Measurements from ENCODE around the gene NCOA1.

DNA sequence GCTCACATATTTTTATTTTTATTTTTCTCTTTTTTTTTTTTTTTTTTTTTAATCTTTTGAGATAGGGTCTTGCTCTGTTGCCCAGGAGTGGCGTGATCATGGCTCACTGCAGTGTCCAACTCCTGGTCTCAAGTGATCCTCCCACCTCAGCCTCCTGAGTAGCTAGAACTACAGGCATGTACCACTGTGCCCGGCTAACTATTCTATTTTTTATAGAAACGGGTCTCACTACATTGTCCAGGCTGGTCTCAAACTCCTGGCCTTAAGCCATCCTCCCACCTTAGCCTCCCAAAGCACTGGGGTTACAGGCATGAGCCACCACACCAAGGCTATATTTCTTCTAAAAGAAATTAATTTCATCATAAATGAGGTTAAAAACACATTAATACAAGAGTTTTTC lies 256.2 kb downstream of the NCOA1 start:
- TF ChIP-seq ZNF530 (tag by site-specific recombination; IDR thresholded peaks at IDR 0.05; ENCODE audit: low read depth) (no peak), ZNF561 (tag by site-specific recombination; IDR thresholded peaks at IDR 0.05; ENCODE audit: borderline replicate concordance) (no peak), YY1 (tag by site-specific recombination; IDR thresholded peaks at IDR 0.05) (no peak), ZNF324 (tag by site-specific recombination; IDR thresholded peaks at IDR 0.05) (no peak), ZNF133 (tag by site-specific recombination; IDR thresholded peaks at IDR 0.05) (no peak), ZNF366 (tag by site-specific recombination; conservative IDR thresholded peaks at IDR 0.05) (no peak), ZNF274 (IDR thresholded peaks at IDR 0.05; ENCODE audit: low read length) (no peak), ZNF274 (tag by site-specific recombination; IDR thresholded peaks at IDR 0.05; ENCODE audit: borderline replicate concordance) (no peak), ZNF24 (tag by site-specific recombination; IDR thresholded peaks at IDR 0.05) (no peak), YY2 (tag by site-specific recombination; IDR thresholded peaks at IDR 0.05) (no peak)
- TF ChIP-seq, protein P1, sequence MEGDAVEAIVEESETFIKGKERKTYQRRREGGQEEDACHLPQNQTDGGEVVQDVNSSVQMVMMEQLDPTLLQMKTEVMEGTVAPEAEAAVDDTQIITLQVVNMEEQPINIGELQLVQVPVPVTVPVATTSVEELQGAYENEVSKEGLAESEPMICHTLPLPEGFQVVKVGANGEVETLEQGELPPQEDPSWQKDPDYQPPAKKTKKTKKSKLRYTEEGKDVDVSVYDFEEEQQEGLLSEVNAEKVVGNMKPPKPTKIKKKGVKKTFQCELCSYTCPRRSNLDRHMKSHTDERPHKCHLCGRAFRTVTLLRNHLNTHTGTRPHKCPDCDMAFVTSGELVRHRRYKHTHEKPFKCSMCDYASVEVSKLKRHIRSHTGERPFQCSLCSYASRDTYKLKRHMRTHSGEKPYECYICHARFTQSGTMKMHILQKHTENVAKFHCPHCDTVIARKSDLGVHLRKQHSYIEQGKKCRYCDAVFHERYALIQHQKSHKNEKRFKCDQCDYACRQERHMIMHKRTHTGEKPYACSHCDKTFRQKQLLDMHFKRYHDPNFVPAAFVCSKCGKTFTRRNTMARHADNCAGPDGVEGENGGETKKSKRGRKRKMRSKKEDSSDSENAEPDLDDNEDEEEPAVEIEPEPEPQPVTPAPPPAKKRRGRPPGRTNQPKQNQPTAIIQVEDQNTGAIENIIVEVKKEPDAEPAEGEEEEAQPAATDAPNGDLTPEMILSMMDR (tag by site-specific recombination; IDR thresholded peaks at IDR 0.05) = no peak
- TF ChIP-seq, protein P2, sequence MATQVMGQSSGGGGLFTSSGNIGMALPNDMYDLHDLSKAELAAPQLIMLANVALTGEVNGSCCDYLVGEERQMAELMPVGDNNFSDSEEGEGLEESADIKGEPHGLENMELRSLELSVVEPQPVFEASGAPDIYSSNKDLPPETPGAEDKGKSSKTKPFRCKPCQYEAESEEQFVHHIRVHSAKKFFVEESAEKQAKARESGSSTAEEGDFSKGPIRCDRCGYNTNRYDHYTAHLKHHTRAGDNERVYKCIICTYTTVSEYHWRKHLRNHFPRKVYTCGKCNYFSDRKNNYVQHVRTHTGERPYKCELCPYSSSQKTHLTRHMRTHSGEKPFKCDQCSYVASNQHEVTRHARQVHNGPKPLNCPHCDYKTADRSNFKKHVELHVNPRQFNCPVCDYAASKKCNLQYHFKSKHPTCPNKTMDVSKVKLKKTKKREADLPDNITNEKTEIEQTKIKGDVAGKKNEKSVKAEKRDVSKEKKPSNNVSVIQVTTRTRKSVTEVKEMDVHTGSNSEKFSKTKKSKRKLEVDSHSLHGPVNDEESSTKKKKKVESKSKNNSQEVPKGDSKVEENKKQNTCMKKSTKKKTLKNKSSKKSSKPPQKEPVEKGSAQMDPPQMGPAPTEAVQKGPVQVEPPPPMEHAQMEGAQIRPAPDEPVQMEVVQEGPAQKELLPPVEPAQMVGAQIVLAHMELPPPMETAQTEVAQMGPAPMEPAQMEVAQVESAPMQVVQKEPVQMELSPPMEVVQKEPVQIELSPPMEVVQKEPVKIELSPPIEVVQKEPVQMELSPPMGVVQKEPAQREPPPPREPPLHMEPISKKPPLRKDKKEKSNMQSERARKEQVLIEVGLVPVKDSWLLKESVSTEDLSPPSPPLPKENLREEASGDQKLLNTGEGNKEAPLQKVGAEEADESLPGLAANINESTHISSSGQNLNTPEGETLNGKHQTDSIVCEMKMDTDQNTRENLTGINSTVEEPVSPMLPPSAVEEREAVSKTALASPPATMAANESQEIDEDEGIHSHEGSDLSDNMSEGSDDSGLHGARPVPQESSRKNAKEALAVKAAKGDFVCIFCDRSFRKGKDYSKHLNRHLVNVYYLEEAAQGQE (tag by site-specific recombination; IDR thresholded peaks at IDR 0.05) = no peak
- TF ChIP-seq, protein P3, sequence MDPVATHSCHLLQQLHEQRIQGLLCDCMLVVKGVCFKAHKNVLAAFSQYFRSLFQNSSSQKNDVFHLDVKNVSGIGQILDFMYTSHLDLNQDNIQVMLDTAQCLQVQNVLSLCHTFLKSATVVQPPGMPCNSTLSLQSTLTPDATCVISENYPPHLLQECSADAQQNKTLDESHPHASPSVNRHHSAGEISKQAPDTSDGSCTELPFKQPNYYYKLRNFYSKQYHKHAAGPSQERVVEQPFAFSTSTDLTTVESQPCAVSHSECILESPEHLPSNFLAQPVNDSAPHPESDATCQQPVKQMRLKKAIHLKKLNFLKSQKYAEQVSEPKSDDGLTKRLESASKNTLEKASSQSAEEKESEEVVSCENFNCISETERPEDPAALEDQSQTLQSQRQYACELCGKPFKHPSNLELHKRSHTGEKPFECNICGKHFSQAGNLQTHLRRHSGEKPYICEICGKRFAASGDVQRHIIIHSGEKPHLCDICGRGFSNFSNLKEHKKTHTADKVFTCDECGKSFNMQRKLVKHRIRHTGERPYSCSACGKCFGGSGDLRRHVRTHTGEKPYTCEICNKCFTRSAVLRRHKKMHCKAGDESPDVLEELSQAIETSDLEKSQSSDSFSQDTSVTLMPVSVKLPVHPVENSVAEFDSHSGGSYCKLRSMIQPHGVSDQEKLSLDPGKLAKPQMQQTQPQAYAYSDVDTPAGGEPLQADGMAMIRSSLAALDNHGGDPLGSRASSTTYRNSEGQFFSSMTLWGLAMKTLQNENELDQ (tag by site-specific recombination; IDR thresholded peaks at IDR 0.05; ENCODE audit: low read depth) = no peak
